MG63 (cell line): Measurements from ENCODE around the gene MRC2. TPM values are rescaled to one million over a fixed set of nuclear protein-coding genes. Genes with fewer than 3 reads are reported as not detected.
A peak's percentile ranks its signal among the peaks of the same experiment; 100 is the strongest.

Experiments used
- DNase-seq: peaks from one replicate; pipeline ENCODE4 v3.0.0-alpha.2; 2020
- H3K27me3 ChIP-seq: fragments of 250-450 bp; sonication (Bioruptor Pico); 2 replicates; pipeline ENCODE4 v1.5.1; 2020; ENCODE audit warnings: mild to moderate bottlenecking, moderate library complexity
- H3K36me3 ChIP-seq: fragments of 250-450 bp; sonication (Bioruptor Pico); 2 replicates; pipeline ENCODE4 v1.5.1; 2020; ENCODE audit warnings: mild to moderate bottlenecking, moderate library complexity
- H3K4me3 ChIP-seq: fragments of 250-450 bp; sonication (Bioruptor Pico); 2 replicates; pipeline ENCODE4 v1.5.1; 2020; ENCODE audit warnings: mild to moderate bottlenecking, moderate library complexity
- H3K9me3 ChIP-seq: fragments of 250-450 bp; sonication (Bioruptor Pico); 2 replicates; pipeline ENCODE4 v1.5.1; 2020; ENCODE audit warnings: mild to moderate bottlenecking, moderate library complexity
- total RNA-seq: library from RNA; depleted of rRNA; stranded (reverse); fragments of >200 nt; shearing (Covaris generic); gene quantifications from 2 replicates; pipeline ENCODE4 v1.2.3, GENCODE V29; 2014; ENCODE audit warnings: low replicate concordance

MRC2 gene
- total RNA-seq, 1 experiment from 2014 or later, result 65.1 TPM

- no peaks in the 10 kb centered on the region; the same call in 1 of the 2 replicates for H3K36me3 ChIP-seq
- no peak for DNase-seq
- no peaks in the 10 kb centered on the region for H3K9me3 ChIP-seq
- no peaks in the 10 kb centered on the region for H3K27me3 ChIP-seq
- H3K4me3 ChIP-seq, result no peak overlapping the region
These were observed 21.5 kb downstream of the MRC2 start for GRCh38 chr17:62648956-62649294.

- H3K4me3 ChIP-seq, result no peak overlapping the region
- H3K27me3 ChIP-seq, result no peaks in the 10 kb centered on the region
- no peak for DNase-seq
- no peaks in the 10 kb centered on the region for H3K9me3 ChIP-seq
- H3K36me3 ChIP-seq, result peaks cover 3% of the 10 kb centered on the region
These were observed 22.1 kb downstream of the MRC2 start for GRCh38 chr17:62649570-62649969.

GRCh38 chr17:62650587-62650986 lies 23.1 kb downstream of the MRC2 start:
- Histone ChIP-seq H3K36me3 (peaks cover 5% of the 10 kb centered on the region), H3K27me3 (no peaks in the 10 kb centered on the region), H3K9me3 (no peaks in the 10 kb centered on the region), H3K4me3 (no peak overlapping the region)
- no peak for DNase-seq

- Histone ChIP-seq H3K9me3 (no peaks in the 10 kb centered on the region), H3K4me3 (peak overlapping the region; percentile 12), H3K27me3 (no peaks in the 10 kb centered on the region), H3K36me3 (peaks cover 8% of the 10 kb centered on the region)
- peak; percentile 90 for DNase-seq
These were observed 25.0 kb downstream of the MRC2 start for GRCh38 chr17:62652251-62653001.

- Histone ChIP-seq H3K27me3 (no peaks in the 10 kb centered on the region), H3K4me3 (peak overlapping the region; percentile 12), H3K36me3 (peaks cover 12% of the 10 kb centered on the region), H3K9me3 (no peaks in the 10 kb centered on the region)
- DNase-seq, result peak; percentile 64
These were observed 25.7 kb downstream of the MRC2 start for GRCh38 chr17:62653002-62653825.

GRCh38 chr17:62653826-62654761 lies 26.6 kb downstream of the MRC2 start:
- H3K36me3 ChIP-seq, result peaks cover 14% of the 10 kb centered on the region
- no peaks in the 10 kb centered on the region for H3K27me3 ChIP-seq
- no peaks in the 10 kb centered on the region for H3K9me3 ChIP-seq
- no peak overlapping the region for H3K4me3 ChIP-seq
- DNase-seq, result peak; percentile 80

- H3K27me3 ChIP-seq, result no peaks in the 10 kb centered on the region
- no peak overlapping the region for H3K4me3 ChIP-seq
- DNase-seq, result no peak
- H3K9me3 ChIP-seq, result peaks cover 2% of the 10 kb centered on the region
- peaks cover 14% of the 10 kb centered on the region for H3K36me3 ChIP-seq
These were observed 28.2 kb downstream of the MRC2 start for GRCh38 chr17:62655656-62656055.

- Histone ChIP-seq H3K27me3 (no peaks in the 10 kb centered on the region), H3K4me3 (no peak overlapping the region), H3K9me3 (peaks cover 8% of the 10 kb centered on the region), H3K36me3 (peaks cover 14% of the 10 kb centered on the region)
- DNase-seq, result no peak
These were observed 29.0 kb downstream of the MRC2 start for GRCh38 chr17:62656446-62656845.

- Histone ChIP-seq H3K36me3 (peaks cover 14% of the 10 kb centered on the region), H3K4me3 (no peak overlapping the region), H3K27me3 (no peaks in the 10 kb centered on the region), H3K9me3 (peaks cover 8% of the 10 kb centered on the region)
- DNase-seq, result no peak
These were observed 29.7 kb downstream of the MRC2 start for GRCh38 chr17:62657145-62657665.

GRCh38 chr17:62657690-62658089 lies 30.2 kb downstream of the MRC2 start:
- no peak for DNase-seq
- H3K4me3 ChIP-seq, result no peak overlapping the region
- H3K9me3 ChIP-seq, result peaks cover 8% of the 10 kb centered on the region
- H3K36me3 ChIP-seq, result peaks cover 14% of the 10 kb centered on the region
- no peaks in the 10 kb centered on the region for H3K27me3 ChIP-seq

GRCh38 chr17:62658136-62658920 lies 30.9 kb downstream of the MRC2 start:
- no peak overlapping the region for H3K4me3 ChIP-seq

GRCh38 chr17:62660629-62661118 lies 33.2 kb downstream of the MRC2 start:
- H3K36me3 ChIP-seq, result peaks cover 9% of the 10 kb centered on the region
- no peaks in the 10 kb centered on the region for H3K27me3 ChIP-seq
- peaks cover 8% of the 10 kb centered on the region for H3K9me3 ChIP-seq
- no peak for DNase-seq
- no peak overlapping the region for H3K4me3 ChIP-seq

More at GRCh38 chr17:62658136-62658920, 30.9 kb downstream of the MRC2 start:
- peaks cover 8% of the 10 kb centered on the region for H3K9me3 ChIP-seq
- no peak for DNase-seq
- H3K36me3 ChIP-seq, result peaks cover 14% of the 10 kb centered on the region
- H3K27me3 ChIP-seq, result no peaks in the 10 kb centered on the region

- Histone ChIP-seq H3K36me3 (peaks cover 7% of the 10 kb centered on the region), H3K27me3 (no peaks in the 10 kb centered on the region), H3K4me3 (no peak overlapping the region), H3K9me3 (peaks cover 8% of the 10 kb centered on the region)
- no peak for DNase-seq
These were observed 33.9 kb downstream of the MRC2 start for GRCh38 chr17:62661337-62661736.

- Histone ChIP-seq H3K9me3 (peaks cover 8% of the 10 kb centered on the region), H3K27me3 (no peaks in the 10 kb centered on the region), H3K36me3 (peaks cover 7% of the 10 kb centered on the region), H3K4me3 (no peak overlapping the region)
- DNase-seq, result no peak
These were observed 35.4 kb downstream of the MRC2 start for GRCh38 chr17:62662855-62663254.

- H3K4me3 ChIP-seq, result no peak overlapping the region
- H3K36me3 ChIP-seq, result peaks cover 4% of the 10 kb centered on the region
- DNase-seq, result no peak
- H3K27me3 ChIP-seq, result no peaks in the 10 kb centered on the region
- peaks cover 8% of the 10 kb centered on the region for H3K9me3 ChIP-seq
These were observed 35.8 kb downstream of the MRC2 start for GRCh38 chr17:62663304-62663703.
